ENCODE measurements around the gene TMEM94.
"Not testable (repeated sequence)": the region's sequence is repeated elsewhere in the genome, so short reads cannot be mapped to it uniquely, and the experiment has no call there.

Gene TMEM94

DNA sequence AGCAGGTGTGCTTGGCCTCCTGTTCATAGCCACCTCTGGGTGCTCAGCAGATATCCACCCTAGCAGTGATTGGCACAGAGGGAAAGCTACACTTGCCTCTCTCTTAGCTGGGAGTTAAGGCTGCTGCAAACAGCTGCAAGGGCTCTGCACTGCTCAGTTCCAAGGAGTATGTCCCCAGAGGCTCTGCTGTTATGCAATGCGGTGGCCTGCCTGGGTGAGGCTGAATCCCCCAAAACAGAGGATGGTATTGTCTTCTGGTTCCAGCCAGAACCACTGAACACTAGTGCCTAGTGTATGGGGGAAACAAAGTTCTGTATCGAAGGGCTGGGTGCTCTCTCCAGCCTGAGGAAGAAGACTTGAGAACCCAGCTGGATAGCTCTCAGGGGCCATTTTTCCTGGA, 16.8 kb downstream of the TMEM94 start:
- TF ChIP-seq, protein P1, sequence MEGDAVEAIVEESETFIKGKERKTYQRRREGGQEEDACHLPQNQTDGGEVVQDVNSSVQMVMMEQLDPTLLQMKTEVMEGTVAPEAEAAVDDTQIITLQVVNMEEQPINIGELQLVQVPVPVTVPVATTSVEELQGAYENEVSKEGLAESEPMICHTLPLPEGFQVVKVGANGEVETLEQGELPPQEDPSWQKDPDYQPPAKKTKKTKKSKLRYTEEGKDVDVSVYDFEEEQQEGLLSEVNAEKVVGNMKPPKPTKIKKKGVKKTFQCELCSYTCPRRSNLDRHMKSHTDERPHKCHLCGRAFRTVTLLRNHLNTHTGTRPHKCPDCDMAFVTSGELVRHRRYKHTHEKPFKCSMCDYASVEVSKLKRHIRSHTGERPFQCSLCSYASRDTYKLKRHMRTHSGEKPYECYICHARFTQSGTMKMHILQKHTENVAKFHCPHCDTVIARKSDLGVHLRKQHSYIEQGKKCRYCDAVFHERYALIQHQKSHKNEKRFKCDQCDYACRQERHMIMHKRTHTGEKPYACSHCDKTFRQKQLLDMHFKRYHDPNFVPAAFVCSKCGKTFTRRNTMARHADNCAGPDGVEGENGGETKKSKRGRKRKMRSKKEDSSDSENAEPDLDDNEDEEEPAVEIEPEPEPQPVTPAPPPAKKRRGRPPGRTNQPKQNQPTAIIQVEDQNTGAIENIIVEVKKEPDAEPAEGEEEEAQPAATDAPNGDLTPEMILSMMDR (conservative IDR thresholded peaks at IDR 0.05; ENCODE audit: control insufficient read depth, insufficient read depth, low read depth, low read length) = no peak
- no peak for DNase-seq (ENCODE audit: low read depth)
- no peak overlapping the region for H3K4me3 ChIP-seq (ENCODE audit: control insufficient read depth, low read depth, low read length)

GRCh38 chr17:75474736-75475135, 18.3 kb downstream of the TMEM94 start:
- no peak overlapping the region for H3K4me3 ChIP-seq (ENCODE audit: control insufficient read depth, low read depth, low read length)
- TF ChIP-seq, protein P1 (conservative IDR thresholded peaks at IDR 0.05; ENCODE audit: control insufficient read depth, insufficient read depth, low read depth, low read length) = no peak
- DNase-seq (ENCODE audit: low read depth) = no peak

- TF ChIP-seq, protein P1 (conservative IDR thresholded peaks at IDR 0.05; ENCODE audit: control insufficient read depth, insufficient read depth, low read depth, low read length) = no peak
- H3K4me3 ChIP-seq (ENCODE audit: control insufficient read depth, low read depth, low read length) = no peak overlapping the region
- DNase-seq (ENCODE audit: low read depth) = no peak
These were observed 18.9 kb downstream of the TMEM94 start for GRCh38 chr17:75475144-75475835.

DNA sequence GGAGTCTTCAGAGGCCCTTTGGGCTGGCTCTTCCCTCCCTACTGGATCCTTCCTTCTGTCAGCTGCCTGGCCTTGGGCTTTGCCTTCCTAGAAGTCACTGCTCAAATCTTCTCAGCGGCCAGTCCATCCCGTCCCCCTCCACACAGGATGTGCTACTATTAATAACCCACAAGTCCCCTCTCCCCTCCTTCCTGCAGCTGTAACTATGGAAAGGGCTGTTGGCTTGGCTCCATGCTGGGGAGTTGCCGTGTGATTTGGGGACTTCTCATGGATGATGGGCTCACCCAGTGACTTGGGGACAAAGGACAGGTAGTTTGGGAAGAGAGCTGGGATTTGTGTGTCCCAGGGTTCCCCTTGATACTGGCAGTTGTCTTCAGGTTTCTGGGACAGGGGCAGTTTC, 19.4 kb downstream of the TMEM94 start:
- no peak for DNase-seq (ENCODE audit: low read depth)
- TF ChIP-seq, protein P1 (conservative IDR thresholded peaks at IDR 0.05; ENCODE audit: control insufficient read depth, insufficient read depth, low read depth, low read length) = no peak
- H3K4me3 ChIP-seq (ENCODE audit: control insufficient read depth, low read depth, low read length) = no peak overlapping the region

DNA sequence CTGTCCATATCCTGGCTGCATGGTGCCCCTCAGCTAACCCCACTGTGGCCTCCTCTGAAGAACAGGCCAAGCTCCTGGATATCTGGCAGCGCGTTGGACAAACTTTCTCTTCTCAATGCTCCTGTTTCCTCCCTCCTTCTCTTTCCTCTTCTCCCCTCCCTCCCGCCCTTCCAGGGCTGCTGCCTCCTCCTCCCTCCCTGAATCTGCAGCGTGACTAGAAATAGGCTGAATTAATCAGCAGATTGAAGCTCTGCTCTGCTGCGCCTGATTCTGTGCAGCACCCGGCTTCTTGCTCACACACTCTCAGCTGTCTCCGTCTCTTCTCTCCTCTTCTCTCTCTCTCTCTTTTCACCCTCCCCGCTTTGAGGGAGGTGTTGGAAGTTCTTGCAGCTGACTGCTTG, 19.8 kb downstream of the TMEM94 start:
- H3K4me3 ChIP-seq (ENCODE audit: control insufficient read depth, low read depth, low read length) = no peak overlapping the region
- TF ChIP-seq, protein P1 (conservative IDR thresholded peaks at IDR 0.05; ENCODE audit: control insufficient read depth, insufficient read depth, low read depth, low read length) = no peak
- peak; percentile 26 for DNase-seq (ENCODE audit: low read depth)

GRCh38 chr17:75476752-75477489, 20.5 kb downstream of the TMEM94 start:
- TF ChIP-seq, protein P1 (conservative IDR thresholded peaks at IDR 0.05; ENCODE audit: control insufficient read depth, insufficient read depth, low read depth, low read length) = no peak
- H3K4me3 ChIP-seq (ENCODE audit: control insufficient read depth, low read depth, low read length) = no peak overlapping the region
- DNase-seq (ENCODE audit: low read depth) = no peak

- DNase-seq (ENCODE audit: low read depth) = not testable (repeated sequence)
These were observed 21.0 kb downstream of the TMEM94 start for GRCh38 chr17:75477490-75477862.

More at GRCh38 chr17:75477490-75477862, 21.0 kb downstream of the TMEM94 start:
- H3K4me3 ChIP-seq (ENCODE audit: control insufficient read depth, low read depth, low read length) = not testable (repeated sequence)

All from fibroblast of mammary gland (primary cell).